Astrocyte (in vitro differentiated cells and primary cell): ENCODE measurements around the gene TTF2. TPM values are rescaled to one million over a fixed set of nuclear protein-coding genes. Genes with fewer than 3 reads are reported as not detected.

ENCODE experiments used
- microRNA-seq: library from miRNA; unstranded; fragments of <30 nt; microRNA quantifications from one replicate; pipeline ENCODE4 v1.2.0, GENCODE V29; 2020
- total RNA-seq: library from RNA; stranded (reverse); gene quantifications from 2 replicates; pipeline ENCODE4 v1.2.1, GENCODE V29; 2021

TTF2 gene
- total RNA-seq, 1 donor from 2014 or later = 23.4 TPM

Small RNA genes within 50 kb of the gene (microRNA-seq; reads per million reads assigned to microRNA genes)
- 35.0 reads per million, percentile 53 among the genes with 10 or more reads in this experiment for gene MIR942

Other genes starting within 250 kb of the TTF2 start
- gene PTGFRN, start 150.4 kb upstream of the TTF2 start, total RNA-seq = 157 and 213 TPM in 2 replicates
- 1.6 and 2.6 TPM in 2 replicates for gene CD101, start 58.6 kb upstream of the TTF2 start, total RNA-seq
- 2.5 and 3.1 TPM in 2 replicates for gene TRIM45, start 61.4 kb downstream of the TTF2 start, total RNA-seq
- gene VTCN1, start 150.6 kb downstream of the TTF2 start, total RNA-seq = 0.43 and 1.3 TPM in 2 replicates